ENCODE measurements around the gene UBL4B. TPM values are rescaled to one million over a fixed set of nuclear protein-coding genes. Genes with fewer than 3 reads are reported as not detected.

The UBL4B gene
- total RNA-seq, 6 experiments from 2014 or later = not detected

DNA sequence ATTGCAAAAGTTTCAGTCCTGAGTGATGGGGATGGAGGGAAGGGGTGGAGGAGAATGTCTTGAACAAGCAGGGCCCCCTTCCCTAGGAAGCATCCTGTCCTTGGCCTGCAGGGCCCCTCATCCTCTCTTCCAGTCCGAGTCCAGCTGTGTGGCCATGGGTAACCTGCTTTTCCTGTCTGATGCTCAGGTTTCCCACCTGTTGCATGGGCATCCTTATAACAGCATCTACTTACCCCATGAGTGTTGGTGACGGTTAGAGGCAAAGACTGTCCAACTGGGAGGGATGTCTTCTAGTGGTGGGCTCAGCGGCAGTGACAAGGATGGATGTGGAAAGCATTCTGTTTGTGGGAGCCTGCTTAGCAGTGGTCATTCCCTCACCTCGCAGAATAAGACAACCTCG, 1.9 kb downstream of the UBL4B start:
- Histone ChIP-seq H3K4me1 (no peaks in the 10 kb centered on the region), H3K9me3 (no peaks in the 10 kb centered on the region), H3K27ac (no peak overlapping the region), H3K36me3 (no peaks in the 10 kb centered on the region), H3K27me3 (no peaks in the 10 kb centered on the region), H3K4me3 (no peak overlapping the region)
- 69% methylated on average over 2 of the region's 5 CpGs for WGBS (ENCODE audit: insufficient coverage, low coverage, low lambda C conversion rate, missing lambda C conversion rate)
- DNase-seq = peak in 1 of 3 donors; percentile 16
- TF ChIP-seq POLR2A (IDR thresholded peaks at IDR 0.05) = no peak
- TF ChIP-seq, protein P1, sequence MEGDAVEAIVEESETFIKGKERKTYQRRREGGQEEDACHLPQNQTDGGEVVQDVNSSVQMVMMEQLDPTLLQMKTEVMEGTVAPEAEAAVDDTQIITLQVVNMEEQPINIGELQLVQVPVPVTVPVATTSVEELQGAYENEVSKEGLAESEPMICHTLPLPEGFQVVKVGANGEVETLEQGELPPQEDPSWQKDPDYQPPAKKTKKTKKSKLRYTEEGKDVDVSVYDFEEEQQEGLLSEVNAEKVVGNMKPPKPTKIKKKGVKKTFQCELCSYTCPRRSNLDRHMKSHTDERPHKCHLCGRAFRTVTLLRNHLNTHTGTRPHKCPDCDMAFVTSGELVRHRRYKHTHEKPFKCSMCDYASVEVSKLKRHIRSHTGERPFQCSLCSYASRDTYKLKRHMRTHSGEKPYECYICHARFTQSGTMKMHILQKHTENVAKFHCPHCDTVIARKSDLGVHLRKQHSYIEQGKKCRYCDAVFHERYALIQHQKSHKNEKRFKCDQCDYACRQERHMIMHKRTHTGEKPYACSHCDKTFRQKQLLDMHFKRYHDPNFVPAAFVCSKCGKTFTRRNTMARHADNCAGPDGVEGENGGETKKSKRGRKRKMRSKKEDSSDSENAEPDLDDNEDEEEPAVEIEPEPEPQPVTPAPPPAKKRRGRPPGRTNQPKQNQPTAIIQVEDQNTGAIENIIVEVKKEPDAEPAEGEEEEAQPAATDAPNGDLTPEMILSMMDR (IDR thresholded peaks at IDR 0.05) = no peak
- intact Hi-C loops (cut with DNase I) = no loop called here
- no peak for ATAC-seq

DNA sequence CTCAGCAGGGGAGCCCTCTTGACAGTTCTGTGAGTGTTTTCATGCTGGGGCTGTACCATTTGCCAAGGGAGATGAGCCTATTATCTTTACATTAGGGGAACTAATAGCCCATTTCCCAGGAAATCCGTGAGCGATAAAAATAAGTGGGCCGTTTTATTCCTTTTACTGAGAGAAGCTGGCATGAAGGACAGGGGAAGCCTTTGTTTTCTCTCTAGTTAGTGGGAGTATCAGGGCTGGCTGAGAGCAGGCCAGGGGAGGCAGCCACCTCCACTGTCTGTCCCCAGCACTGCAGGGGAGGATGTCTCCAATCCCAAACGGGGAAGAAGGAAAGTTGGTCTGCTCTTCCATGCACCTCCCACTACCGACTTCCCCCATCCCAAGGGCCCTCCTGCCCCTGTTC, 2.5 kb downstream of the UBL4B start:
- WGBS (ENCODE audit: insufficient coverage, low coverage, low lambda C conversion rate, missing lambda C conversion rate) = 51% methylated on average over 3 of the region's 5 CpGs
- no peak for TF ChIP-seq POLR2A (IDR thresholded peaks at IDR 0.05)
- TF ChIP-seq, protein P1 (IDR thresholded peaks at IDR 0.05) = no peak
- no peak overlapping the region for H3K27ac ChIP-seq
- H3K27me3 ChIP-seq = no peaks in the 10 kb centered on the region
- H3K9me3 ChIP-seq = no peaks in the 10 kb centered on the region
- no peaks in the 10 kb centered on the region for H3K4me1 ChIP-seq
- intact Hi-C loops (cut with DNase I) = no loop called here
- ATAC-seq = no peak
- H3K36me3 ChIP-seq = no peaks in the 10 kb centered on the region
- peak in 1 of 3 donors; percentile 20 for DNase-seq
- no peak overlapping the region for H3K4me3 ChIP-seq

DNA sequence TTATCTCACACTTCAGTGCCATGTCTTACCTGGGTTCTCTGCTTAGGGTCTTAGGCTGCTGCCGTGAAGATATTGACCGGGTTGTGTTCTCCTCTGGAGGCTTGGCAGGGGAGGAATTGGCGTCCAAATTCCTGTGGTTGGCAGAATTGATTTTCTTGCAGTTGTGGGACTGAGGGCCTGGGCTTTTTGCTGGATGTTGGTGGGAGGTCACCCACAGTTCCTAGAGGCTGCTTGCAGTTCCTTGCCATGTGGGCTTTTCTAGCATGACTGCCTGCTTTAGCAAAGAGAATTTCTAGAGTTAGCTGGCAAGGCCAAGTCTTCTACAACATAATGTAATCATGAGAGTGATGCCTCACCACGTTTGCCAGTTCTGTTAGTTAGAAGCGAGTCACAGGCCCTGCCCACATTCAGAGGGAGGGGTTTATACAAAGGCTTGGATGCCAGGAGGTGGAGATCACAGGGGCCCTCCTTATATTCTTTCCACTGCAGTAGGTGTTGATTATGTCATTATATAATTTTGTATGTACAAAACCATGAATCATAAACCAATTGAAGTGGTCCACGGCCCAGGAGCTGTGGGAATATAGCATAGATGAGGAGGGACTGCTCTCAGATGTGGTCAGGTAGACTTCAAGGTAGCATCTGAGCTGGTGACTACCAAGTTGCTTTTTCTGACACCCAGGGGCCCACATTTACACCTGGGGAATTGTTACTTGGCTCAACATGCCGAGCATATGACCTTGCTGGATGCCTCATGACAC, 6.6 kb downstream of the UBL4B start:
- Histone ChIP-seq H3K4me1 (no peaks in the 10 kb centered on the region), H3K27me3 (no peaks in the 10 kb centered on the region), H3K27ac (no peak overlapping the region), H3K4me3 (no peak overlapping the region), H3K9me3 (peaks cover 0 to 3% (median 0%) of the 10 kb centered on the region in 4 donors), H3K36me3 (no peaks in the 10 kb centered on the region)
- WGBS (ENCODE audit: insufficient coverage, low coverage, low lambda C conversion rate, missing lambda C conversion rate) = 54% methylated on average over 6 of the region's 7 CpGs
- no peak for TF ChIP-seq POLR2A (IDR thresholded peaks at IDR 0.05)
- TF ChIP-seq, protein P1 (IDR thresholded peaks at IDR 0.05) = no peak
- DNase-seq (no peak), ATAC-seq (no peak)
- intact Hi-C loops (cut with DNase I) = no loop called here

DNA sequence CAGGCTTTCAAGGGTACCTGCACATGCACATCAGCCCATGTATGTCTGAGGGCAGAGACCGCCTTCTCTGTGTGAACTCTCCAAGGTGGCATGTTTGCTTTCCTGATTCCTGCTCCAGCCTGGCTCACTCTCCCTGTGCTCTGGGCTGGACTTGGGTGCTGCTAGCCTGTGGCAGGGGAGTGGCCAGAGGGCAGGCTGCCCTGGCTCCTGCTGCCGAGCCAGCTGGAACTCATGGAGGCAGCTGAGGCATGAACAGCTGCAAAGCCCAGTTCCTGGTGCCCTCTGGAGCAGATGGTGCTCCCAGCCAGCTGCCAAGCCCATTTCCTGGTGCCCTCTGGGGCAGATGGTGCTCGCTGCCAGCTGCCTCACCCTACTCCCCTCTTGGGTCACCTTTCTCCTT, 7.6 kb downstream of the UBL4B start:
- TF ChIP-seq POLR2A (IDR thresholded peaks at IDR 0.05) = no peak
- TF ChIP-seq, protein P1 (IDR thresholded peaks at IDR 0.05) = no peak
- WGBS (ENCODE audit: insufficient coverage, low coverage, low lambda C conversion rate, missing lambda C conversion rate) = 36% methylated on average over 1 of the region's 3 CpGs

More for the DNA sequence above, 7.6 kb downstream of the UBL4B start:
- H3K4me1 ChIP-seq = no peaks in the 10 kb centered on the region
- H3K4me3 ChIP-seq = no peak overlapping the region
- H3K27ac ChIP-seq = no peak overlapping the region
- H3K27me3 ChIP-seq = no peaks in the 10 kb centered on the region
- DNase-seq = no peak
- no peaks in the 10 kb centered on the region for H3K36me3 ChIP-seq
- peaks cover 0 to 3% (median 0%) of the 10 kb centered on the region in 4 donors for H3K9me3 ChIP-seq
- no peak for ATAC-seq
- intact Hi-C loops (cut with DNase I) = no loop called here

All from right lobe of liver (tissue), 6 donors.